AG09309 (cell line): ENCODE data around the gene ADRM1.

Experiments used
- DNase-seq: peaks from one replicate; pipeline ENCODE4 v3.0.0-alpha.2; 2010; ENCODE audit warnings: low read depth
- H3K4me3 ChIP-seq: 2 replicates; pipeline ENCODE4 v1.5.1; 2011; ENCODE audit warnings: mild to moderate bottlenecking, low read depth, low read length, moderate library complexity; ENCODE audit not compliant: control insufficient read depth
- CTCF ChIP-seq: IDR thresholded peaks from 2 replicates; pipeline ENCODE4 v1.5.1; 2011; ENCODE audit warnings: mild to moderate bottlenecking, low read depth, low read length, inconsistent platforms; ENCODE audit not compliant: insufficient read depth, control insufficient read depth; ENCODE audit errors: missing control alignments

The ADRM1 gene

GRCh38 chr20:62326959-62327725, 24.3 kb downstream of the ADRM1 start:
- TF ChIP-seq CTCF = no peak
- H3K4me3 ChIP-seq = no peak overlapping the region
- no peak for DNase-seq

GRCh38 chr20:62327726-62328495, 25.1 kb downstream of the ADRM1 start:
- H3K4me3 ChIP-seq = no peak overlapping the region
- TF ChIP-seq CTCF = no peak
- no peak for DNase-seq

GRCh38 chr20:62328684-62329388, 26.0 kb downstream of the ADRM1 start:
- no peak overlapping the region for H3K4me3 ChIP-seq
- no peak for DNase-seq
- no peak for TF ChIP-seq CTCF

GRCh38 chr20:62329389-62330377, 26.9 kb downstream of the ADRM1 start:
- no peak overlapping the region for H3K4me3 ChIP-seq
- no peak for TF ChIP-seq CTCF
- no peak for DNase-seq

GRCh38 chr20:62330576-62331317, 27.9 kb downstream of the ADRM1 start:
- TF ChIP-seq CTCF = no peak
- no peak for DNase-seq
- no peak overlapping the region for H3K4me3 ChIP-seq

- no peak overlapping the region for H3K4me3 ChIP-seq
- no peak for DNase-seq
- no peak for TF ChIP-seq CTCF
Measured at GRCh38 chr20:62331347-62331746, 28.6 kb downstream of the ADRM1 start.
